Activated T-cell treated with anti-CD3 and anti-CD28 coated beads, Interleukin-2, amount 50 U/mL, for 72 hours (primary cell): ENCODE data around the gene NARS2. TPM values are rescaled to one million over a fixed set of nuclear protein-coding genes. Genes with fewer than 3 reads are reported as not detected.
"Not testable (repeated sequence)": the region's sequence is repeated elsewhere in the genome, so short reads cannot be mapped to it uniquely, and the experiment has no call there.

Source experiments
- ATAC-seq, 2 donors: fragments of 150-1000 bp; cut with Tn5 transposase; replicated peaks in 1 of 2; 2 replicates each; pipeline ENCODE4 v1.10.0; 2021; ENCODE audit warnings: moderate library complexity in 2 of 2, mild to moderate bottlenecking in 1 of 2
- DNase-seq, 2 donors: peaks; one replicate each; pipeline ENCODE4 v3.0.0; 2021 to 2022; ENCODE audit warnings: mixed read lengths in 1 of 2
- H3K27ac Mint-ChIP-seq: one replicate; pipeline ENCODE4 v1.8.0; 2022; ENCODE audit warnings: mild to moderate bottlenecking, moderate library complexity, mixed read lengths
- H3K27me3 Mint-ChIP-seq: one replicate; pipeline ENCODE4 v1.8.0; 2022; ENCODE audit warnings: low read depth, mixed read lengths
- H3K36me3 Mint-ChIP-seq, 2 donors: one replicate each; pipeline ENCODE4 v1.8.0; 2022; ENCODE audit warnings: mixed read lengths in 2 of 2, mild to moderate bottlenecking in 1 of 2; ENCODE audit not compliant: insufficient read depth in 2 of 2
- H3K4me1 Mint-ChIP-seq: one replicate; pipeline ENCODE4 v1.8.0; 2022; ENCODE audit warnings: low read depth, mixed read lengths
- H3K4me3 Mint-ChIP-seq, 2 donors: one replicate each; pipeline ENCODE4 v1.8.0; 2022; ENCODE audit warnings: mild to moderate bottlenecking in 2 of 2, mixed read lengths in 2 of 2, moderate library complexity in 2 of 2
- H3K9me3 Mint-ChIP-seq, 2 donors: one replicate each; pipeline ENCODE4 v1.8.0; 2022; ENCODE audit warnings: mixed read lengths in 2 of 2
- total RNA-seq, 2 donors: library from RNA; stranded (reverse); gene quantifications; one replicate each; pipeline ENCODE4 v1.2.3, GENCODE V29; 2022

The NARS2 gene
- total RNA-seq, 2 donors from 2014 or later = 15.7 to 24.4 TPM

DNA sequence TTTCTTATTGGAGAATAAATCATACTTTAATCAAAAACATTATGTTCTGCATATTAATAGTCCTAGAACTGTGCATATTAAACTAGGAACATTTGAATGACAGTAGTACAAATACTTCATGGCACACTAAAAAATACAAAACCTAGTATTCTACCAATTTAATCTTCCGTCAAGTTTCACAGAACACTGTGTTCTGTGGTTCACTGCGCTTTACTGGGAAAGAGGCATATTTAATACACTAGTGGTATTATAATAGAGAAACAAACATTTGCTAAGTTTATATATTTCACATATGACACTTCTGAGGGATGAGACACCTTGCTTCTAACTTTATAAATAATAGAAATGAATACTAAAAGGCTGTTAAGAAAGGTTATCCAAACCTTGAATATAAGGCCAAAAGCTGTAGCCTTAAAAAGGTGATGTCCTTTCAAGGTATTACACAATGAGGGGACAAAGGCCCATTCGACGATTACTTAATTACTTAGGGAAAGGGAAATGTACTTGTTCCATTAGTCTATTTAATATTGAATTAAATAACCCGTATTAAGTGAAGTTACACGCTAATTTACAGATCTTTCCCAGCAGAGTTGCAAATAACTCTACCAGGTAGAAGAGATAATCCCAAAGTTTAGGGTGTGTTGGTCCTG, 48.0 kb downstream of the NARS2 start:
- H3K36me3 Mint-ChIP-seq = no peaks in the 10 kb centered on the region
- DNase-seq (no peak), ATAC-seq (no peak)
- no peaks in the 10 kb centered on the region for H3K27me3 Mint-ChIP-seq
- H3K4me3 Mint-ChIP-seq = no peak overlapping the region
- H3K27ac Mint-ChIP-seq = no peak overlapping the region
- no peaks in the 10 kb centered on the region for H3K9me3 Mint-ChIP-seq
- H3K4me1 Mint-ChIP-seq = no peaks in the 10 kb centered on the region

DNA sequence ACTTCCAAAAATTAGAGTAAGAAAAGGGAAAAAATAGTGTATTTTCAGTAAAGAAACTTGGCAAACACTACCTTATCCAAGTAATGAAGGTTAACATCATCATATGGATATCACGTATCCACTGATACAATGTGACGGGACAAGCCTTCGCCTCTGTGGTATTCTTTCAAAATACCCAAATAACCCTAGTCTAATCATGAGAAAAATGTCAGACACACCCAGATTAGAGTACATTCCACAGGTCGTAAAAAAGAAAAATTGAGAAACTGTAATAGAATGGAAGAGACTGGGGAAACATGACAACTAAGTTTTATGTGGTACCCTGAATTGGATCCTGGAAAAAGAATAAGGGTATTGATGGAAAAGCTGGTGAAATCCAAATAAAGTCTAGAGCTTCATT, 48.9 kb downstream of the NARS2 start:
- no peak overlapping the region for H3K27ac Mint-ChIP-seq
- H3K36me3 Mint-ChIP-seq = no peaks in the 10 kb centered on the region
- no peak for ATAC-seq

DNA sequence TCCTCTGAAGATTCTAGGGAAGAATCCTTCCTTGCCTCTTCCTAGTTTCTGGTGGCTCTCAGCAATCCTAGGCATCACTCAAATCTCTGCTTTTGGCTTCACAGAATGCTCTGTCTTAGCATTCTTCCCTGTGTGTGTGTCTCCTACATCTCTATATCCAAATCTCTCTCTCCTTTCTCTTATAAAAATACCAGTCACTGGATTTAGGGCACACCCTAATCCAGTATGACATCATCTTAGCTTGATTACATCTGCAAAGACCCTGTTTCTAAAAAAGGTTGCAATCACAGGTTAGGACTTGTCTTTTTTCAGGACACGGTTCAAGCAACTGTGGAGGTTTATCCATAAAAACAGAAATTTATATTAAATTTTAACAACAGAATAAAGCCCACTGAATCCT, 54.4 kb downstream of the NARS2 start:
- no peak for ATAC-seq
- H3K4me3 Mint-ChIP-seq = no peak overlapping the region

More for the DNA sequence above, 48.9 kb downstream of the NARS2 start:
- Mint-ChIP-seq H3K9me3 (no peaks in the 10 kb centered on the region), H3K4me3 (no peak overlapping the region), H3K4me1 (no peaks in the 10 kb centered on the region), H3K27me3 (no peaks in the 10 kb centered on the region)
- no peak for DNase-seq

DNA sequence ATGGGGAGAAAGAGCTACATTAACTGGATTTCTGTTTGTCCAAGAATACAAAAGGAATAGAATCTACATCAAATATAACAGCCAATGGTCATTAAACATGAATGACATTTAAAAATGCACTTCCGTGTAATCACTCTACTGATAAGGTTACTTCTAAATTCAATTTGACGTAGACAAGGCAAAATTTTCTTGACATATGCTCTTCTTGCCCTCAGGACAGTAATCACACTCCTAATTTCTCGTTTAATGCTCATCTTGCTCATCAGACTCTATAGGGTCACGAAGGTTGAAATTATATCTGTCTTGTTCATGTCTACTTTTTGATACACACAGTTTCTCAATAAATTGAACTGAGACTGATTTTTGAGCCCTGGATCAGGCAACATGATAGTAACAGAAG, 58.4 kb downstream of the NARS2 start:
- Mint-ChIP-seq H3K36me3 (peaks cover 4% of the 10 kb centered on the region in 2 donors), H3K4me3 (no peak overlapping the region), H3K27ac (no peak overlapping the region), H3K4me1 (no peaks in the 10 kb centered on the region), H3K9me3 (no peaks in the 10 kb centered on the region), H3K27me3 (no peaks in the 10 kb centered on the region)
- no peak for DNase-seq
- no peak for ATAC-seq

More for the DNA sequence above, 54.4 kb downstream of the NARS2 start:
- no peak for DNase-seq
- no peaks in the 10 kb centered on the region for H3K9me3 Mint-ChIP-seq
- no peaks in the 10 kb centered on the region for H3K27me3 Mint-ChIP-seq
- no peaks in the 10 kb centered on the region for H3K4me1 Mint-ChIP-seq
- H3K36me3 Mint-ChIP-seq = peaks cover 0 to 2% of the 10 kb centered on the region in 2 donors
- H3K27ac Mint-ChIP-seq = no peak overlapping the region

DNA sequence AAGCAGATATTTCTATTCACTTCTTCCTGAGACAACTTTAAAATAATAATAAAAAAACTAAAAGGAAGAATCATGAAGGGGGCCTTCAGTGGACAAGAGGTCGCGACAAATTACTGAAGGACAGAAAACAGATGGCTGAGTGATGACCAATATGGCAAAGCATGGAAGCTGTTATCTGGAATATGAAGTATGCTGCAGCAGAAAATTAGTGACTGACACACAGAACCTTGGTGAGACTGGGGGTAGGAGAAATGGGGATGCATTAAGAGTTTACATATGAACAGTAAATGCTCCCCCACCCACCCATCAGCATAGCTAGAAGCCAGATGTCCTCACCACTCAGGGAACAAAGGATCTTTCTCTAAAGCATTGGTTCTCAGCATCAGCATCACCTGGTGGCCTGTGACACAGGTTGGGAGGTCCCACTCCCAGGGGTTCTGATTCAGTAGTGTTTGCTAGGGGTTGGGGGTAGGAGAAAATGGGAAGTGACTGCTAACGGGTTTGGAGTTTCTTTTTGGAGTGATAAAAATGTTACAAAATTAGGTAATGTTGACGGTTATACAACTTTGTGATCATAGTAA, 59.7 kb downstream of the NARS2 start:
- peaks cover 2 to 7% of the 10 kb centered on the region in 2 donors for H3K9me3 Mint-ChIP-seq
- DNase-seq (no peak), ATAC-seq (no peak)
- no peaks in the 10 kb centered on the region for H3K27me3 Mint-ChIP-seq
- H3K36me3 Mint-ChIP-seq = peaks cover 10 to 12% of the 10 kb centered on the region in 2 donors
- H3K27ac Mint-ChIP-seq = no peak overlapping the region
- no peaks in the 10 kb centered on the region for H3K4me1 Mint-ChIP-seq
- H3K4me3 Mint-ChIP-seq = no peak overlapping the region

DNA sequence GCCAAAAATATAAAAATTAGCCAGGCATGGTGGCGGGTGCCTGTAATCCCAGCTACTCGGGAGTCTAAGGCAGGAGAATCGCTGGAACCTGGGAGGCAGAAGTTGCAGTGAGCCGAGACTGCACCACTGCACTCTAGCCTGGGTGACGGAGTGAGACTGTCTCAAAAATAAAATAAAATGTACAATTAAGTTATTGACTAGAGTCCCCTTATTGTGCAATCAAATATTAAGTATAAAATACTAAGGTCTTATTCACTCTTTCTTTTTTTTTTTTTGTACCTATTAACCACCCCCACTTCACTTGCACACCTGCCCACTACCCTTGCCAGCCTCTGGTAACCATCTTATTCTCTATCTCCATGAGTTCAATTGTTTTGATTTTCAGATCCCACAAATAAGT, 61.6 kb downstream of the NARS2 start:
- H3K27ac Mint-ChIP-seq, H3K9me3 Mint-ChIP-seq, ATAC-seq, H3K4me3 Mint-ChIP-seq, DNase-seq, H3K27me3 Mint-ChIP-seq, H3K4me1 Mint-ChIP-seq: not testable (repeated sequence)
- peaks cover 14 to 20% of the 10 kb centered on the region in 2 donors for H3K36me3 Mint-ChIP-seq

DNA sequence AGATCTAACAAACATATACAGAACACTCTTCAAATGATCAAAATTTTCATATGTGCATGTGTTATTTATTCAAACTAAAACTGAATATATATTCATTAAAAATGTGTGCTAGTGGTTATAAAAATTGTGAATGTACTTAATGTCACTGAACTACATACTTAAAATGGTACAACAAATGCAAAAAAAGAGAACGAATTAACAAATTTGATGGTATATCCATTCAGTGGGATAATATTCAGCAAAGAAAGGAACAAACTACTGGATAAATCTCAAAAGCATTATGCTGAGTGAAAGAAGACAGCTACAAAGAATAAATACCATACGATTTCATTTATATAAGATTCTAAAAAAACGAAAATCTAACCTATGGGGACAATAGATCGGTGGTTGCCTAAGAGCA, 64.1 kb downstream of the NARS2 start:
- H3K36me3 Mint-ChIP-seq = peaks cover 14 to 23% of the 10 kb centered on the region in 2 donors
- no peak for ATAC-seq
- no peak overlapping the region for H3K27ac Mint-ChIP-seq
- H3K9me3 Mint-ChIP-seq = peaks cover 2 to 7% of the 10 kb centered on the region in 2 donors
- DNase-seq = no peak
- peaks cover 5% of the 10 kb centered on the region for H3K4me1 Mint-ChIP-seq
- H3K27me3 Mint-ChIP-seq = no peaks in the 10 kb centered on the region
- no peak overlapping the region for H3K4me3 Mint-ChIP-seq

DNA sequence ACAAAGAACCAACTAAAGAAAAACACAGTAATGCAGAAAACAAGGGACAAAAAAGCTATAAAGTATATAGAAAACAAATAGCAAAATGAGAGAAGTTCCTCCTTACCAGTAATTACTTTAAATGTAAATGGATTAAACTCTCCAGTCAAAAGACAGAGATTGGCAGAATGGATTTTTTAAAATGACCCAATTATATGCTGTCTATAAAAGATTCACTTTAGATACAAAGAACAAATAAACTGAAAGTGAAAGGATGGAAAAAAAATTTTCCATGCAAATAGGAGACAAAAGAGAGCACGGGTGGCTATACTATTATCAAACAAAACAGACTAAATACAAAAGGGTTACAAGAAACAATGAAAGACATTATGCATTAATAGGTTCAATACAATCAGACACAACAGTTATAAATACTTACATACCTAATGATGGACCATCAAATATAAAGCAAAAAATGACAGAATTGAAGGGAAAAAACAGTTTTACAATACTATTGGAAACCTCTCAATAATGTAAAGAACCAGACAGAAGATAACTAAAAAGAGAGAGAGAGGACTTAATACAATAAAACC, 64.6 kb downstream of the NARS2 start:
- H3K27ac Mint-ChIP-seq = no peak overlapping the region
- no peaks in the 10 kb centered on the region for H3K27me3 Mint-ChIP-seq
- H3K36me3 Mint-ChIP-seq = peaks cover 14 to 23% of the 10 kb centered on the region in 2 donors
- DNase-seq (no peak), ATAC-seq (no peak)
- H3K9me3 Mint-ChIP-seq = peaks cover 2 to 7% of the 10 kb centered on the region in 2 donors
- peaks cover 5% of the 10 kb centered on the region for H3K4me1 Mint-ChIP-seq
- H3K4me3 Mint-ChIP-seq = no peak overlapping the region

DNA sequence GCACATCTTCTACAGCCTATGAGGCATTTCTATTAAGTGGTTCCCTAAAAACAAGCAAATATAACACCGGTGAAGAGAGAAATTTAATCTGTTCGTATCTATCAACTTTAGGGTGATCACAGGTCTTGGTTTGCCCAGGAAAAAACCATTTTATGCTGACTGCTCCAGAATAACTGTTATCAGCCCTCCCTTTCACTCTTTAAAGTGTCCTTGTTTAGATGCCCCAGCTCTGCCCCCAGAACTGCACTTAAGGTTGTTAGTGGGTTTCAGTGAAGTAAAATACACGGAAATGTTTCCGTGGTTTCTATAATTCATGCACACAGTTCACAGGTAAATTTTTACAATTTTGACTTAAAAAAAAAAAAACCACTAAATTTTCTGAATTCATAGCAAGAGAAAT, 70.0 kb downstream of the NARS2 start:
- no peaks in the 10 kb centered on the region for H3K27me3 Mint-ChIP-seq
- no peaks in the 10 kb centered on the region for H3K9me3 Mint-ChIP-seq
- peaks cover 12% of the 10 kb centered on the region for H3K4me1 Mint-ChIP-seq
- H3K36me3 Mint-ChIP-seq = peaks cover 2 to 10% of the 10 kb centered on the region in 2 donors
- no peak overlapping the region for H3K4me3 Mint-ChIP-seq
- peak overlapping the region; percentile 46 for H3K27ac Mint-ChIP-seq
- no peak for DNase-seq
- no peak for ATAC-seq

DNA sequence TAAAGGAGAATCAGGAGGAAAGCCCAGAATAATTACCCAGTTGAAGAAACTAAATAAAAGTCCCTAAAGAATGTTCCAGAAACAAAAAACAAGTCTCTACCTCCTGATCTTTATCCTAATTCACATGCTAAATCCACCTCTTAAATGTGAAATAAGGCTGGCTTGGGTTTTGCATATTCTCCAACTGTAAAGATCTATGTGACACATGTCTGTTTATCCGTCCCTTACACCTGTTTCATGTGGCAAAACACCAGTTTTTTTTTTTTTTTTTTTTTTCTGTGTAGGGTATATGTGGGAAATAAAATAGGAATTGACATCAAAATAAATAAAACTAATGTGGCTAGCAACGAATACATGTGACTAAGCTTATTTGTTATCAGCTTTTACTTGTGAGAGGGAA, 70.5 kb downstream of the NARS2 start:
- DNase-seq = no peak
- no peak for ATAC-seq
- Mint-ChIP-seq H3K27me3 (no peaks in the 10 kb centered on the region), H3K27ac (peak overlapping the region; percentile 46), H3K9me3 (no peaks in the 10 kb centered on the region), H3K36me3 (peaks cover 2 to 5% of the 10 kb centered on the region in 2 donors), H3K4me1 (peaks cover 12% of the 10 kb centered on the region), H3K4me3 (no peak overlapping the region)

DNA sequence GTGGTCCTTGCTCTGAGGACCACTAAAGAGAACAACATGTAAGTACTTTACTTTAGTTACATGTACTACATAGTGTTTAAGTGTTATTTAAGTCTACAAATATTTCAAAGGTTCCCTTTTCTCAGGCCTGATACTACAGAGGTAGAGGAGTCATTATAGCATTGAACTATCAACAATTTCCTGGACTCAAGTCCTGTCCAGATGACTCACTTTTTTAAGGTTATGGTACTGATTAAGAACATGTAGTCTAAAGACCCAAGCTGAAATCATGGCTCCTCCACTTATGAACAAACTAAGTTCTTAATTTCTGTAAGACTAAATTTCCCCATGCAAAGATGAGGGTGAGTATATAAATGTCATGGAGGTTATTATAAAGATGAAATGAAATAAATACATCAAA, 74.7 kb downstream of the NARS2 start:
- Mint-ChIP-seq H3K36me3 (peaks cover 0 to 3% of the 10 kb centered on the region in 2 donors), H3K9me3 (no peaks in the 10 kb centered on the region), H3K27ac (no peak overlapping the region), H3K27me3 (no peaks in the 10 kb centered on the region), H3K4me3 (no peak overlapping the region), H3K4me1 (peaks cover 7% of the 10 kb centered on the region)
- ATAC-seq (peak in 1 of 2 donors; percentile 35), DNase-seq (no peak)

DNA sequence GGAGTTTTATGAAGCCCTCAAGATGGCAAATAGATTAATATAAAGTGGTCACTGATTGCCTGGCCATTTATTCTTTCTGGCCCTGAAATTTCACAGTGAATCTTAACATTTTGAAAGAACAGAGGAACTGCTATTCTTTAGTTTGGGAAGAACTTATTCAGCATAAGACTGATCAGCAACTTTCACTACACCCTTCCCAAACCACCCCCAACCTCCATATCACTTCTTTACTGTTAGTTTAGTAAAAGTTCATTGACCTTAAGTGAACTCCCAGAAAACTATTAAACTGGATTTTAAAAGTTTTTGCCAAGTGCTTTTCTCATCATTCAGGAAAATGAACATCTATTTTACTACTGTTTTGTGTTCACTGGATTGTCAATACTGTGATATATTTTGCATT, 77.4 kb downstream of the NARS2 start:
- DNase-seq (no peak), ATAC-seq (no peak)
- peaks cover 0 to 3% of the 10 kb centered on the region in 2 donors for H3K36me3 Mint-ChIP-seq
- H3K9me3 Mint-ChIP-seq = no peaks in the 10 kb centered on the region
- no peak overlapping the region for H3K4me3 Mint-ChIP-seq
- no peaks in the 10 kb centered on the region for H3K4me1 Mint-ChIP-seq
- no peak overlapping the region for H3K27ac Mint-ChIP-seq
- no peaks in the 10 kb centered on the region for H3K27me3 Mint-ChIP-seq

DNA sequence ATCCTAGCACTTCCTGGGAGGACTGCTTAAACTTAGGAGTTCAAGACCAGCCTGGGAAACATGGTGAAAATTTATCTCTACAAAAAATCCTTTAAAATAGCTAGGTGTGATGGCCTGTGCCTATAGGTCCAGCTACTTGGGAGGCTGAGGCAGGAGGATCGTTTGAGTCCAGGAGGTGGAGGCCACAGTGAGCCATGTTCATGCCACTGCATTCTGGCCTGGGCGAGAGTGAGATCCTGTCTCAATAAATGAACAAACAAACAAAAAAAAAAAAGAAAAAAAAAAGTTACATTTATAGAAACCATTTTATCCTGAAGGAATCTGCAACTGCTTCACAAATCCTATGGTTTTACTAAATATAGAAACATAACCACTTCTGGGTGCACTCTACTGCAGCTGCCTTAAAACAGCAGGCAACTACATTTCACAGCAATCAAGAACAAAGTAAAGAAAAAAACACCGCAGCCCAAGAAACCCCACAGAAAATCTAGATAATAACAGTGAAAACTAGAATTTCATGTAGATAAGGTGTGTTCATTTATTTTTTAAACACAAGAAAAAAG, 81.2 kb downstream of the NARS2 start:
- Mint-ChIP-seq H3K27me3 (no peaks in the 10 kb centered on the region), H3K4me1 (no peaks in the 10 kb centered on the region), H3K36me3 (peaks cover 0 to 4% of the 10 kb centered on the region in 2 donors), H3K9me3 (no peaks in the 10 kb centered on the region), H3K4me3 (no peak overlapping the region), H3K27ac (no peak overlapping the region)
- ATAC-seq = no peak
- DNase-seq = no peak
